Measurements from ENCODE around the gene SLC25A51.

The SLC25A51 gene

GRCh38 chr9:37862530-37862929, 41.4 kb downstream of the SLC25A51 start:
- no peak for FAIRE-seq
- no peak for DNase-seq (ENCODE audit: insufficient read length, low spot score)
- TF ChIP-seq POLR2A (IDR thresholded peaks at IDR 0.05; ENCODE audit: low read depth, low read length) (no peak), PAX5 (IDR thresholded peaks at IDR 0.05; ENCODE audit: insufficient read depth, low read length, severe bottlenecking) (no peak), TAF1 (IDR thresholded peaks at IDR 0.05; ENCODE audit: low read depth, low read length) (no peak), SPI1 (IDR thresholded peaks at IDR 0.05; ENCODE audit: low read depth, low read length) (no peak), POLR2AphosphoS5 (IDR thresholded peaks at IDR 0.05; ENCODE audit: low read depth, low read length) (no peak), POU2F2 (IDR thresholded peaks at IDR 0.05; ENCODE audit: low read depth, low read length) (no peak)

- FAIRE-seq (no peak), DNase-seq (ENCODE audit: insufficient read length, low spot score) (no peak)
- no peak for TF ChIP-seq PAX5 (IDR thresholded peaks at IDR 0.05; ENCODE audit: insufficient read depth, low read length, severe bottlenecking)
- no peak for TF ChIP-seq POLR2AphosphoS5 (IDR thresholded peaks at IDR 0.05; ENCODE audit: low read depth, low read length)
Observed at GRCh38 chr9:37859043-37859442, 44.9 kb downstream of the SLC25A51 start.

DNA sequence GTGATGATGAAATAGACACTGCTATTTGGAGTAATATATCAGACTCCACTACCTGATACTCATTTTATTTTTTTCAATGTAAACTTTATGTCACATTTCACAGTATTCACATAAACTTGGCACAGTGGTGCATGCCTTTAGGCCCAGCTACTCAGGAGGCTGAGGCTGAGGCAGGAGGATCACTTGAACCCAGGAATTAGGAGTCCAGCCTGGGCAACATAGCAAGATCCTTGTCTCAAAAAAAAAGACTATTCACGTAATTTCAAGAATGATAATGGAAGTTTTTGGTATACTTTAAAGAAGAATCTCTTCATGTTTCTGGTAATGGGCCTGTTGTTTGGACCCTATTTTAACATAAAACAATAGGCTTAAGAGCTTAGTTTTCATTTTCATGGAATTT, 47.4 kb downstream of the SLC25A51 start:
- DNase-seq (ENCODE audit: insufficient read length, low spot score) (no peak), FAIRE-seq (no peak)
- TF ChIP-seq SPI1 (IDR thresholded peaks at IDR 0.05; ENCODE audit: low read depth, low read length) (no peak), PAX5 (IDR thresholded peaks at IDR 0.05; ENCODE audit: insufficient read depth, low read length, severe bottlenecking) (no peak), TAF1 (IDR thresholded peaks at IDR 0.05; ENCODE audit: low read depth, low read length) (no peak), POU2F2 (IDR thresholded peaks at IDR 0.05; ENCODE audit: low read depth, low read length) (no peak), POLR2AphosphoS5 (IDR thresholded peaks at IDR 0.05; ENCODE audit: low read depth, low read length) (no peak), POLR2A (IDR thresholded peaks at IDR 0.05; ENCODE audit: low read depth, low read length) (no peak)

GRCh38 chr9:37852222-37852621, 51.7 kb downstream of the SLC25A51 start:
- TF ChIP-seq POU2F2 (IDR thresholded peaks at IDR 0.05; ENCODE audit: low read depth, low read length) (no peak), POLR2A (IDR thresholded peaks at IDR 0.05; ENCODE audit: low read depth, low read length) (no peak)
- DNase-seq (ENCODE audit: insufficient read length, low spot score) (no peak), FAIRE-seq (no peak)

DNA sequence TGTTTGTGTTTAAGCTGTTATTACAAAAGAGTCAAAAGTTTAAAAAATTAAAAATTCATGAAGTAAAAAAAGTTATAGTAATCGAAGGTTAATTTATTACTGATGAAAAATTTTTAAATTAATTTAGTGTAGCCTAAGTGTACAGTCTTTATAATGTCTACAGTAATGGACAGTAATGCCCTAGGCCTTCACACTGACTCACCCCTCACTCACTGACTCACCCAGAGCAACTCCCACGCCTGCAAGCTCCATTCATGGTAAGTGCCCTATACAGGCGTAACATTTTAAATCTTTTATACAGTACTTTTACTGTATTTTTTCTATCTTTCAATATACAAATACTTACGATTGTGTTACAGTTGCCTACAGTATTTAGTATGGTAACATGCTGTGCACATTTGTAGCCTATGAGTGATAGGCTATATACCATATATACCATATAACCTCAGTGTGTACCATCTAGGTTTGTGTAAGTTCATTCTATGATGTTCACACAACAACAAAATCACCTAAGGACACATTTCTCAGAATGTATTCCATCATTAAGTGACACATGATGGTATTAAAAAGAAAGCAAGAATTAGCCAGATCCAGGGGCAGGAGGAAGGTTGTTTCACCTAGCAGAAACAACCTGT, 63.2 kb downstream of the SLC25A51 start:
- DNase-seq (ENCODE audit: insufficient read length, low spot score) (no peak), FAIRE-seq (peak; percentile 38)
- TF ChIP-seq PAX5 (IDR thresholded peaks at IDR 0.05; ENCODE audit: insufficient read depth, low read length, severe bottlenecking), result no peak
- TF ChIP-seq SPI1 (IDR thresholded peaks at IDR 0.05; ENCODE audit: low read depth, low read length), result no peak
- TF ChIP-seq POLR2AphosphoS5 (IDR thresholded peaks at IDR 0.05; ENCODE audit: low read depth, low read length), result no peak
- no peak for TF ChIP-seq TAF1 (IDR thresholded peaks at IDR 0.05; ENCODE audit: low read depth, low read length)
- no peak for TF ChIP-seq POU2F2 (IDR thresholded peaks at IDR 0.05; ENCODE audit: low read depth, low read length)
- TF ChIP-seq POLR2A (IDR thresholded peaks at IDR 0.05; ENCODE audit: low read depth, low read length), result no peak

- TF ChIP-seq PAX5 (IDR thresholded peaks at IDR 0.05; ENCODE audit: insufficient read depth, low read length, severe bottlenecking) (no peak), POU2F2 (IDR thresholded peaks at IDR 0.05; ENCODE audit: low read depth, low read length) (no peak), TAF1 (IDR thresholded peaks at IDR 0.05; ENCODE audit: low read depth, low read length) (no peak), POLR2A (IDR thresholded peaks at IDR 0.05; ENCODE audit: low read depth, low read length) (no peak), SPI1 (IDR thresholded peaks at IDR 0.05; ENCODE audit: low read depth, low read length) (no peak), POLR2AphosphoS5 (IDR thresholded peaks at IDR 0.05; ENCODE audit: low read depth, low read length) (no peak)
- FAIRE-seq (no peak), DNase-seq (ENCODE audit: insufficient read length, low spot score) (no peak)
Observed at GRCh38 chr9:37839496-37840461, 64.1 kb downstream of the SLC25A51 start.

Measured in GM12891 (cell line).